ENCODE data around the gene RBMY1F.
"Not testable (repeated sequence)": the region's sequence is repeated elsewhere in the genome, so short reads cannot be mapped to it uniquely, and the experiment has no call there.

RBMY1F gene

GRCh38 chrY:22182823-22183222 lies at the start of gene RBMY1F:
Gene RBMY1F (minus strand): TSS chrY:22182923. CDS start chrY:22180969, 1,954 bp downstream.
- in situ Hi-C loops (cut with MboI; ENCODE audit: low sequenced_read_pairs) = not testable (repeated sequence)

- in situ Hi-C loops (cut with MboI; ENCODE audit: low sequenced_read_pairs) = not testable (repeated sequence)
Measured at GRCh38 chrY:22151144-22151543, 31.6 kb downstream of the RBMY1F start.

GRCh38 chrY:22141011-22141695 lies 41.6 kb downstream of the RBMY1F start:
- in situ Hi-C loops (cut with MboI; ENCODE audit: low sequenced_read_pairs) = not testable (repeated sequence)

- in situ Hi-C loops (cut with MboI; ENCODE audit: low sequenced_read_pairs) = not testable (repeated sequence)
Measured at GRCh38 chrY:22134719-22135118, 48.0 kb downstream of the RBMY1F start.

GRCh38 chrY:22130494-22130893 lies 52.2 kb downstream of the RBMY1F start:
- in situ Hi-C loops (cut with MboI; ENCODE audit: low sequenced_read_pairs) = not testable (repeated sequence)
